Activated CD4-positive, alpha-beta T cell treated with anti-CD3 and anti-CD28 coated beads, Interleukin-2, amount 50 U/mL, for 24 hours (primary cell): ENCODE measurements around the gene ZKSCAN3.
"Not testable (repeated sequence)": the region's sequence is repeated elsewhere in the genome, so short reads cannot be mapped to it uniquely, and the experiment has no call there.

ENCODE experiments used
- DNase-seq, 2 donors: peaks; one replicate each; pipeline ENCODE4 v3.0.0-alpha.2; 2020; ENCODE audit warnings: low read depth in 1 of 2, low spot score in 1 of 2

Gene ZKSCAN3

DNA sequence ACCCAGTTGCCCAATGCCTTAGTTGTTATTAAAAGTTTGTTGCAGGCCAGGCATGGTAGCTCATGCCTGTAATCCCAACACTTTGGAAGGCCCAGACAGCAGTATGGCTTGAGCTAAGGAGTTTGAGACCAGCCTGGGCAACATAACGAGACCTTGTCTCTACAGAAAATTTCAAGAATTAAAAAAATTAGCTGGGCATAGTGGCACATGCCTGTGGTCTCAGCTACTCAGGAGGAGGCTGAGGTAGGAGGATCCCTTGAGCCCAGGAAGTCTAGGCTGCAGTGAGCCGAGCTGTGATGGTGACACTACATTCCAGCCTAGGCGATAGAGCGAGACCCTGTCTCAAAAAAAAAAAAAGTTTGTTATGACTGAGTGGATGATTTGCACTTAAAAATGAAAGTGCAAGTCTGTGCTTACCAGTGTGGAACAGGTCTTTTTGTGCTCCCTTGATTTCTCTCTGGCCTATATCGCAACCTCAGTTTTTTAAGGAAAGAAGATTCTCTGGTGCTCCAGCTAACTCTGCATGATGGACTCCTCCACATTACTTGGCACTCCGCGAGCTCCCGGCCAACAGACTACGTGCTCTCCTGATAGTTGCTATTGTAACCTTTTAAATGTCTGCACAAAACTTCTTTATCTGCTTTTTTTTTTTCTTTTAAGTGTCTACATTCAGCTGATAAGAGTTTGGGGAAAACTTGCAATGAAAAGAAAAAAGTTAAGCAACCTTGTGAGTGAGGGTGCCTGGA, 22.1 kb downstream of the ZKSCAN3 start:
- DNase-seq: no peak

DNA sequence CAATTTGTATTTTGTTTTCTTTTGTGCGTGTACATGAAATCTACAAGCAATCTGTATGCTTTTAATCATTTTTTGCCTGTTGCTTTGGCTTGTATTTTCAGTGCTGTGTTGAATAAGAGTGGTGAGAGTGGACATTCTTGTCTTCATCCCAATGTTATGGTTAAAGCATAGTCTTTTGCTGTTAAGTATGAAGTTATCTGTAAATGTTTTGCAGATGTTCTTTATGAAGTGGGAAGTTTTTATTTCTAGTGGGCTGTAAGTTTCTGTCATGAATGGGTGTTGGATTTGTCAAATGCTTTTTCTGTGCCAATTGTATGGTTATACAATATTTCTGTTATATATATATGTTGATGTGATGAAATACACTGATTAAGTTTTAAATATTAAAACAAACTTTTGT, 24.2 kb downstream of the ZKSCAN3 start:
- DNase-seq: no peak

DNA sequence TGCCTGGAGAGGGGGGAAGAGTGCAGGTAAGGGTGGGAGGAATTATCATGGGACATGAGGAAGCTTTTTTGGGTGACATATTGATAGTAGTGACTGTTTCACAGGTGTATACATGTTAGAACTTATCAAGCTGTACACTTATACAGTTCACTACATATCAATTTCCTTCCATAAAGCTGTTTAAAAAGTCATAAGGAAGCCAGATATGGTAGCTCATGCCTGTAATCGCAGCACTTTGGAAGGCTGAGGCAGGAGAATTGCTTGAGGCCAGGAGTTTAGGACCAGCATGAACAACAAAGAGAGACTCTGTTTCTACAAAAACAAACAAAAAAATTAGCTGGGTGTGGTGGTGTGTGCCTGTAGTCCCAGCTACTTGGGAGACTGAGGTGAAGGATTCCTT, 28.1 kb downstream of the ZKSCAN3 start:
- no peak for DNase-seq

DNA sequence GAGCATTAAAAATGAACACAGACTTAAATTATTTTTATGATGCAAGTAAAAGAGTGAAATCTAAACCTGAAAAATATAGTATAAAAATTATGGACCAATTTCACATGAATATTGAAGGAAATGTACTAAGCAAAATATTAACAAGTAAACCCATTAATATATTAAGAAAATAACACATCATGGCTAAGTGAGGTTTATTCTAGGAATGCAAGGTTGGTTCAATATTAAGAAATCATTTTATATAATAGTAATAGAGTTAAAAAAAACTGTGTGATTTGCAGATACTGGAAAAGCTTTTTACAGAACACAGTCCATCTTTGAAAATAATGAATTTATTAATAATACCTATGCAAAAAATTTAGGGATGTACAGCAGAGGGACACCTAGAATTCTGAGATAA, 28.9 kb downstream of the ZKSCAN3 start:
- no peak for DNase-seq

DNA sequence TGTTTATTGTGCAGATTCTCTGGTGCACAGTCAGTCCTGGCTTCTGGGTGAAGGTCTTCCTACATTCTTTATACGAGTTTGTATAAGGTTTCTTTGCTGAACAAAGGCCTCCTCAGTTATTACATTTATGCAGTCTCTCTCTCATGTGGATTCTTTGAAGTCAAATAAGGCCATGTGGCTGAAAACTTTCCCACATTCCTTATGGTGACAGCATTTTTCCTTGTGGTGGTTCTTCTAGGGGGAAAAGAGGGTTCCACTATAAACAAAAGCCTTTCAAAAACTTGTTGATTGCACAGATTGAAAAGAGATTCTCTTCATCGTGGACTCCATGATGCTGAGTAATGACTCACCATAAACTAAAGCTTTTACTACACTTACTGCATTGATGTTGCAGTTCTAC, 30.6 kb downstream of the ZKSCAN3 start:
- no peak for DNase-seq

DNA sequence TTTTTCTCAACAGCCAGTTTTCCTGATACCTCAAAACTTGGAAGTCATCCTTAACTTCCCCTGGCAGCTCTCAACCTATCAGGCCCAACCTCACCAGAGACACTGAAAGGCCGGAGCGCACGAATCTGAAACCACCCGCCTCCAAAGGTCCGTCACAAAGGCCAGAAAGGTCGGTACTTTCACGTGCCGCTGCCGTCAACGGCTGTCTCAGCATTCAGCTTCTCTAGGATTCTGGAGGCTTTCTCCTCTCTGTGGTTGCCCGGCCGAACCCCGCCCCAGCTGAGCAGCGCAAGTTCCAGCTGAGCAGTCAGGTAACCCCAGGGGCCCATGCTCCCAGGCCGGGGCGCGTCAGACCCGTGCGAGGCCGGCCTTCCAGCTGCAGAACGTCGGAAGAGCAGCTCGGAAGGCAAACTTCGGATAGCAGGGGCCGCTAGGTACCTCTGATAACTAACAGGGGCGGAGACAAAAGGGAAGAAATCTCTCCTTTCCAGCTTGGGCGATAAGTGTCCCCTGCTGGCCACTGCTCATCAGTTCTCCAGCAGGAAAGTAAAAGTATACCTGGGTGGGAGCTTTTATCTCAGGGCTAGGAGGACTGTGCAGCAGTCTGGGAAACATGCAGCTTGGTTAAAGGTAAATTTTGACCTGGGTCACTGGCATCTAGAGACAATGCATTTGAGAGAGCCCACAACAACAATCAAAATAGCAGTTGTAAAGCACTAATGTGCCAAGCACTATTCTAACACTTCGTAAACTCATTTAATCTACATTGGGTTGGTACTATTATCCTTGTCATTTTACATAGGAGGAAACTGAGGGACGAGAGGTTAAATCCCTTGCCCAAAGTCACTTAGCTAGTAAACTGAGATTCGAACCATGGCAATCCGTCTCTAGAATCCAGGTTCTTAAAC, 33.7 kb downstream of the ZKSCAN3 start:
- peak in 1 of 2 donors; percentile 10 for DNase-seq

DNA sequence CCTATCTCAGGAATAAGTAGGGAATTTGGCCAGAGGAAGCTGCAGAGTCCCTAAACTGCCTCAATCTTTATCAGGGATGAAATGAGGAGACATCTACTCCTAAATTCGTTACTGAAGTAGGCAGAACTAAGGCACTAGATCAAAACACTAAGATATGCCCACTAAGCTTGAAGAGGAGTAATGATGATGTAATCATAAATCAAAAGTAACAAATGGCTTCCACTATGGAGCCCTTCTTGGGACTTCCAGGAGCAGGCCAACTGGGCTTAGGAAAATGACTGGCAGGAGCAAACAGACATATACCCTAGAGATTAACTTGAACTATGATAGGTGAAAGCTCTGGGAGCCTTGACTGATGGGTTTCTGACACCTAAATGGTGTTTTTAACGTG, 34.4 kb downstream of the ZKSCAN3 start:
- DNase-seq: no peak

DNA sequence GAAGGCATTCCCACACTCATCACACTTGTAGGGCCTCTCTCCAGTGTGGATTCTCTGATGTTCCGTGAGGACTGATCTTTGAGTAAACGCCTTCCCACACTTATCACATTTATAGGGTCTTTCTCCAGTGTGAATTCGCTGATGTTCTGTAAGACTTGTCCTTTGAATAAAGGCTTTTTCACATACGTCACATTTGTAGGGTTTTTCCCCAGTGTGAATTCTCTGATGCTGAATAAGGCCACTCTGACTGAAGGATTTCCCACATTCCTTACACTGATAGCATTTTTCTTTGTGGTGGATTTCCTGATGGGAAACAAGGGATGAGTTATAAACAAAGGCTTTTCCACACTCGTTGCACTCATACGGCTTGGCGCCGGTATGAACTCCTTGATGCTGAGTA, 40.9 kb downstream of the ZKSCAN3 start:
- no peak for DNase-seq

DNA sequence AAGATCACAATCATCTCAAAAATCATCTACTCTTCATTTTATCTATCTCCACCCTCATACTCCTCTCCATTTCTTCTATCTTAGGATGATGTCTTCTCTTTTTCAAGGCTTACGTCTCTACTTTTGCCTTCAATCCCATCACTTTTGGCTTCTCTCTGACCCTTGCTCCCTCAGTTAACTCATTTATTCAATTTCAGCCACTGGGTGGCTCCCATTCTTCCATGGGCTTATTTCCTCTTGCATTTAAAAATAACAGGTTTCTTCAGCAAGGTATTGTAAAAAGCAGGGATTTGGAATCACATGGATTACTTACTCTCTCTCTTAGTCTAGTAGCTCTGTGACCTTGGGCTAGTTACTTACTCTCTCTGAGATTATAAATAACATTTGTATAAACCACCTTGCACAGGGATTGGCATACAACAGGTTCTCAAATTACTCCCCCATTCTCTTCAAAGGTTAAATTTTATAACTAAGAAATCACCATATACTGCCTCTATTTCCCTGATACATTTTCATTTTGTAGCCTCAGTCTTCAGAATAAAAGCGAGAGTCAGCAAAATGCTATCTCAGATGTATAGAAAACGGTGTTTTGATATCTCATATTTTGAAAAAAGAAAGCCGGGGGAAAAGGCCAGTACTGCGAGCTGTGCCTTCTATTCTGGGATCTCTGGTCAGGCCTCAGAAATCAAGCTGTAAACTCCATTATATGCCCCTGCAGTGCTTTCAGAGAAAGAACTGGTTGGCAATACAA, 44.3 kb downstream of the ZKSCAN3 start:
- no peak for DNase-seq

DNA sequence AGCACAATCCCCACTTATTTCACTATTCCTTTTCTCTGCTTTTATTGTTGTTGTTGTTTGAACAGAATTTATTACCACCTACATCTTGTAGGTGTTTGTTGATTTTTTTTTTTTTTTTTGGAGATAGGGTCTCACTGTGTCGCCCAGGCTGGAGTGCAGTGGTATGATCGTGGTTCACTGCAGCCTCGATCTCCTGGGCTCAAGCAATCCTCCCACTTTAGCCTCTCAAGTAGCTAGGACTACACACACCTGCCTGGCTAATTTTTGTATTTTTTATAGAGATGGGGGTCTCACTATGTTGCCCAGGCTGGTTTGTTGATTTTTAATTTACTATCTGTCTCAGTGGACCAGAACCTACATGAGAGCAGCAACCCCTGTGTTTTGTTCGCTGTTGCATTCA, 46.2 kb downstream of the ZKSCAN3 start:
- DNase-seq: no peak

DNA sequence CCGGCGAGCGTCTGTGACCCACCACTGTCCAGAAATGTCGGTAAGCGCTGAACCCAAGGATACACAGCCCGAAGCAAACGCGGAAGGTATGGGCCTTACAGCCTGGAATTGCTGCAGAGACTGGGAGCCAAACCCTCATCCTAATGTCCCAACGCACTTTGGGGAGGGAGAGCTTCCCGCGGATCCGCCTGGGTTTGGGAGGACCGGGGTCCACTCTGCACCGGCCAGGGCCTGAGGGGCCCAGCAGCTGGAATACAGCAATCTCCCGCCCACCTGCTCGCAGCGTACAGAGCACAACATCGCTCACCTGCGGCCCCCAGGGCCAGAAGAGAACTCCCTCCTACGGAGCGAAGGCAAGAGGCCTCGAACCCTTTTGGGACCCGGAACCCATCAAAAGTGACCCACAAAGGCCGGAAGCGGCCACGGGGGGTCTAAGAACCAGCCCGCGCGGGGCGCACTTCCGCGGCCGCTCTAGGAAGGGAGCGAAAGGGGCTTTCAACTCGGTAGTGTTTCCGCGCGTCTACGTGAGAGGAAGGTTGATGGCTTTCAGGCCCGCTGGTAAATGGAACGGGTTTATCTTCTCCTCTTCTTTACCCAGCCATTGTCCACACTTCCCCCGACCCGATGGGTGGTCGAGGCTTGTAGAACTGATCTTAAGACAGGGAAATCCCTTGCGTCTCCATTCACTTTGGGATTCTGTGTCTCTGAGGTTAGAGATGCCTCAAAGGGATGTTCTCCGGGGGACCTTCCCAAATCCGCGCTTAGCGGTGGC, 49.8 kb downstream of the ZKSCAN3 start, which contains the start of gene ZSCAN12:
TSS of gene ZSCAN12 (minus strand) at position 398 of the 772 bp plus-strand sequence. CDS start 1,342 bp downstream, outside the sequence.
- DNase-seq: peak; percentile 72 to 84

DNA sequence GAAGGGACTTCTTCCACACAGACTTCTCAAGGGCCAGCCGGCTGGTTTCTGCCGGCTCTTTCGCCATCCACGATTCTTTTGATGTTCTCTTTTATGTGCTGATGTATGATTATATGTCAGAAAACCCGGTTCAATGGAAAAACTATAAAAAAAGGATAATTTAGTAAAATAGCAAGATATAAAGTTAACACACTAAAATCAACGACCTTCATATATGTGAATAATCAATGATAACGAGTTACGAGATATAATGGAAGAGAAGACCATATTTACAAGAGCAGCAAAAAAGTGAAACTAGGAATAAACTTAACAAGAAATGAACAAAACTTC, 50.3 kb downstream of the ZKSCAN3 start:
- no peak for DNase-seq

DNA sequence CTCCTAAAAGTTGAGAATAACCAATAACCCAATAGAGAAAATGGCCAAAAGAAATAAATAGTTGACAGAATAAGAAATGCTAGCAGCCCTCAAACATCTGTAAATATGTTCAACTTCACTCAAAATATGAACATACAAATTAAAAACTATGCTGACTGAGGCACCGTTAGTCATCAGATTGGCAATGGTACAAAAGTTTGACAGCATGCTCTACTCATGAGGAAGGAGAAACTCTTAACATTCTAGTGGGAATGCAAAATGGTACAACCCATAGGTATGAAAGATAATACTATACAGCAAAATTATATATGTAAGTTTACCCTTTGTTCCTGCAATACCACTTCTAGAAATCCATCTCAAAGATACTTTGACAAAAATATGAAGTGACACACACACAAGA, 51.4 kb downstream of the ZKSCAN3 start:
- DNase-seq: no peak

DNA sequence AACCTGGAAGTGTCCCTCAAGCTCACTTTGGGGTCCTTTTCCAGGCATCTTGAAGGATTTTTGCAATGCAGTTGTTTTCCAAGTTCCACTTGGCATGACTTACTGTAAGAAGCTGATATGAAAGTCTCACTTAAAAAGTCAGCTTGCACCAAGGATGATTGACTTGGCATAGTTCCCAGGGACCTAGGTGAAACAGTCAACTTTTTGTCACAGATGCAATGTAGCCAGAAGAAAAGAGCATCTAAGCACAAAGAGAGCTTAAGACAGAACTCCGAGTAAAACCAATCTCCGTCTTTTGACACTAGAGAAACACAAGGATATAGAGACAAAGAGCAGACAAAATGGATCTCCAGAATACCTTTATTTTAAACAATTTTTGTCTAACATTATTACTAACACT, 52.5 kb downstream of the ZKSCAN3 start:
- no peak for DNase-seq

DNA sequence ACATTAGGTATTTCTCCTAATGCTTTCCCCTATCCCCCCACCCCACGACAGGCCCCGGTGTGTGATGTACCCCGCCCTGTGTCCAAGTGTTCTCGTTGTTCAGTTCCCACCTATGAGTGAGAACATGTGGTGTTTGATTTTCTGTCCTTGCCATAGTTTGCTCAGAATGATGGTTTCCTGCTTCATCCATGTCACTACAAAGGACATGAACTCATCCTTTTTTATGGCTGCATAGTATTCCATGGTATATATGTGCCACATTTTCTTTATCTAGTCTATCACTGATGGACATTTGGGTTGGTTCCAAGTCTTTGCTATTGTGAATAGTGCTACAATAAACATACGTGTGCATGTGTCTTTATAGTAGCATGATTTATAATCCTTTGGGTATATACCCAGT, 54.2 kb downstream of the ZKSCAN3 start:
- not testable (repeated sequence) for DNase-seq

DNA sequence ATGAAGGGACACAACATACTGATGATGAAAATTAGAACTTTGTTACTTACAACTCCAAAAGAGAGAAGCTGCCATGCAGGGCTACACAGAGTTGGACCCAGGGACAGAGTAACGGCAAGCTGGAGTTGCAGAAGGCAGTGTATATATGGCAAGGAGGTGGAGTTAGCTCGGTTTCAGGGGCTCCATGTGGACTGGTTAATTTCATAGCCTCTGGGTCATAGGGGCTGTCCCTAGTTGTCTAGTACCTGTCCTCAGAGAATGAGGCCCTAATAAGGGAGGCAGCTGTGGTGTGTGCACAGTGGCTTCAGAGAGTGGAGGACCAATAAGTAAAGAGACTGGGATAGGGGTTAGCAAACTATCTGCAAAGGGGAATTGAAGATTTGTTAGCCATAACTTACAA, 57.7 kb downstream of the ZKSCAN3 start:
- DNase-seq: no peak

DNA sequence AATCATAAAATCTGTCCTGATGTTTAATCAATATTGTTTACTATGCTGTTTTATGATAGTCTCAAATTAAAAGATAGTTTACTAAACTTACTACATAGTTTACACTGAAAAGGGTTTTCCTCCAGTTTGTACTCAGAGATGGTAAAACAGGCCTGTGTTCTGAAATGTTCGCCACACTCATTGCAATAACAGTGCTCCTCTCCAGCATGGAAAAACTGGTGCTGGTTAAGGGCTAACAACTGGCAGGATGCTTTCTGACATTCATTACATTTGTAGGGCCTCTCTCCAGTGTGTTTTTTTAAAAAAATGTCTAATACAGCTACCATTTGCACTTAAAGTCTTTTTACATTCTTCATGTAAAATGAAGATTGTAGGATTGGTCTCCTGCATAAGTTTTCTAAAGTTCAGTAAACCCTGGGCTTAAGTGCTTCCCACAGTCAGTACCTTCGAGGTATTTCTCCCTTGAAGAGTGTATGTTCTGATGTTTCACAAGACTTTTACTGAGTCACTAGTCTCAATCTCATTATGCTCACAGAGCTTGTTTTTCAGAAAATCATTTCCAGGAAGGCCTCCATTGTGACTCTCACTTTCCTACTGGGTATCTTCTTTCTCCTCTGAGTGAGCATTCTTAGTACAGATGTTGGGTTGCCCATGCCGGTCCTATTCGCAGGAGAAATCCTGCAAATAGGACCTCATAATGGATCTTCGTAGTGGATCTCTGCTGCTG, 58.5 kb downstream of the ZKSCAN3 start:
- no peak for DNase-seq

DNA sequence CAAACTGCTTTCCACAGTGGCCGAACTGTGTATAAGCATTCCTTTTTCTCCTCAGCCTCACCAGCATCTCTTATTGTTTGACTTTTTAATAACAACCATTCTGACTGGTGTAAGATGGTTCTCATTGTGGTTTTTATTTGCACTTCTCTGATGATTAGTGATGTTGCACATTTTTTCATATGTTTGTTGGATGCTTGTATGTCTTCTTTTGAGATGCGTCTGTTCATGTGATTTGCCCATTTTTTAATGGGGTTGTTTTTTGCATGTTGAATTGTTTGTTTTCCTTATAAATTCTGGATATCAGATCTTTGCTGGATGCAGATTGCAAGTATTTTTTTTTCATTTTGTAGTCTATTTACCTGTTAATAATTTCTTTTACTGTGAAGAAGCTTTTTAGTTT, 61.0 kb downstream of the ZKSCAN3 start:
- no peak for DNase-seq

DNA sequence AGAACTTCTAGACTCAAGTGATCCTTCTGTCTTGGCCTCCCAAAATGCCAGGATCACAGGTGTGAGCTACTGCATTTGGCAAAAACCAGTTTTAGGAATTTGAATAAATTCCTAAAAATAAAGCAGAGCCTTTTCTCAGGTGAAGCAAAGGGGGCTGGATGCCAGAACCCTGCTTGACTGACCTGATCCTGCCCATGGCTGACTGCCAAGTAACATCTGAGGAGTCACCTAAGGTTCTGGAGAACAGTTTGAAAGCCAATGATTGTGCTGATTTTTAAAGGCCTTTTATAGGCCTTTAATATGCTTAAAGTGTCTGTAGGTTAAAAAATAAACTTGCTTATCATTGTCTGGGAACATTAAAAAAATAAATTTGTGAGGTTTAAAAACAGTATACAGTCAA, 63.9 kb downstream of the ZKSCAN3 start:
- no peak for DNase-seq
